Measurements from ENCODE around the gene BUD31. TPM values are rescaled to one million over a fixed set of nuclear protein-coding genes. Genes with fewer than 3 reads are reported as not detected.

The BUD31 gene
- total and polyA plus RNA-seq, 9 of the 15 experiments (the other 6 are each of a cell fraction or from before 2014, with no cell fraction given) = 105 to 342 (median 247) TPM

- TF ChIP-seq NCOA6 (IDR thresholded peaks at IDR 0.05) (no peak), SIN3A (IDR thresholded peaks at IDR 0.05; ENCODE audit: borderline replicate concordance in 2 of 2, control insufficient read depth in 1 of 2, low read depth in 2 of 2, low read length in 2 of 2) (no peak), HDAC6 (IDR thresholded peaks at IDR 0.05; ENCODE audit: low read depth, low read length) (no peak), ZNF785 (CRISPR knock-in tag; IDR thresholded peaks at IDR 0.05) (no peak), ZBTB2 (IDR thresholded peaks at IDR 0.05) (no peak), HNRNPLL (IDR thresholded peaks at IDR 0.05; ENCODE audit: low read depth, low read length, poor library complexity, severe bottlenecking) (no peak), VEZF1 (CRISPR knock-in tag; IDR thresholded peaks at IDR 0.05) (peak; percentile 37), EHMT2 (IDR thresholded peaks at IDR 0.05) (peak; percentile 87), TCF3 (CRISPR knock-in tag; IDR thresholded peaks at IDR 0.05) (peak; percentile 64), CGGBP1 (CRISPR knock-in tag; IDR thresholded peaks at IDR 0.05) (no peak), CTBP1 (IDR thresholded peaks at IDR 0.05; ENCODE audit: borderline replicate concordance) (no peak), NR1H2 (CRISPR knock-in tag; IDR thresholded peaks at IDR 0.05) (no peak), DACH1 (IDR thresholded peaks at IDR 0.05; ENCODE audit: partially characterized antibody) (no peak), NFYB (IDR thresholded peaks at IDR 0.05; ENCODE audit: extremely low read depth, insufficient read length) (no peak), RHOXF2B (CRISPR knock-in tag; conservative IDR thresholded peaks at IDR 0.05) (no peak), SAFB2 (IDR thresholded peaks at IDR 0.05; ENCODE audit: borderline replicate concordance, low read depth, low read length, severe bottlenecking) (no peak), ATF6 (CRISPR knock-in tag; IDR thresholded peaks at IDR 0.05) (no peak), ZNF316 (IDR thresholded peaks at IDR 0.05) (peak; percentile 37), GTF2A2 (tag; IDR thresholded peaks at IDR 0.05) (no peak), ZNF695 (CRISPR knock-in tag; IDR thresholded peaks at IDR 0.05) (no peak), ZNF512 (tag; IDR thresholded peaks at IDR 0.05) (no peak), KLF10 (CRISPR knock-in tag; IDR thresholded peaks at IDR 0.05) (no peak), POLR2H (tag; IDR thresholded peaks at IDR 0.05; ENCODE audit: low read depth) (no peak), ZBTB7A (IDR thresholded peaks at IDR 0.05; ENCODE audit: borderline replicate concordance, control insufficient read depth, low read depth, low read length) (no peak), SLC30A9 (CRISPR knock-in tag; IDR thresholded peaks at IDR 0.05) (no peak)
These were observed 46.0 kb upstream of the BUD31 start (continued) for GRCh38 chr7:99362801-99363200.
